GM12891 (cell line): ENCODE results near the gene SAT2.

Source experiments
- POLR2A ChIP-seq: IDR thresholded peaks from 2 replicates; pipeline ENCODE4 v1.6.1; 2011; ENCODE audit warnings: low read depth, low read length, control low read depth
- POLR2AphosphoS5 ChIP-seq: IDR thresholded peaks from 2 replicates; pipeline ENCODE4 v1.6.1; 2011; ENCODE audit warnings: low read depth, low read length, control low read depth
- SPI1 ChIP-seq: IDR thresholded peaks from 2 replicates; pipeline ENCODE4 v1.6.1; 2011; ENCODE audit warnings: low read depth, low read length, control low read depth
- TAF1 ChIP-seq: IDR thresholded peaks from 2 replicates; pipeline ENCODE4 v1.6.1; 2011; ENCODE audit warnings: low read depth, low read length, control low read depth

DNA sequence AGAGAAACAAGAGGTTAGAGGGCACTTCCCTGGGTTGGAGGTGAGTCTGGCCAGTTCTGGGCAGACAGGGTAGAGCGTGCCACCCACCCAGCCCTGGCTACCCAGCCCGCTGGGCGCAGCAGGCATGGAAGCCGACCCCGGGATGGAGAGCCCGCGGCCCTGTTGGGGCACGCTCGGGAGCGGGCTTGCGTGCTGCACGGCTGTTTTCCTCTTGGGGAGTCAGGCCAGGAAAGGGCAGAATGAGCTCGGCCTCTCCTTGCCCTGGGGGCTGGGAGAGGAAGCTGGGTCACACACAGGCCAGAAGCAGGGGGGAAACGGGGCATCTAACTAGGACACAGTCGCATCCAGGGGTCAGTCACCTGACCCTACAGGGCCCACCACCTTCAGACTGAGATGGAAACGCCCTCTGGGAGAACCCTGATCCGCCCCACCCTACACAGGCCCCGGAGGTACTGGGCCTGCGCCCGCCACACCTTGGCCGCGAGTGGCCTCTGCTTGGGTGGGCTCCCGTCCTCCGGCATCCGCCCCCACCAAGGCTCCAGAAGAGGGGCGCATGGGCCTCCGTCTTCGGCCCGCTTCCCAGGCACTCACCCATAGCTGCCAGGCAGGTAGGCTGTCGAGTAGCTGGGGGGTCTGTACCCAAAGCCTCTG, 38.9 kb downstream of the SAT2 start:
- TF ChIP-seq POLR2A (no peak), POLR2AphosphoS5 (no peak), SPI1 (no peak), TAF1 (no peak)
